SU-DHL-6 (cell line): Measurements from ENCODE around the gene PRKN.

Experiments
- EZH2phosphoT487 ChIP-seq: fragments of 200-600 bp; sonication (generic), shearing (Covaris generic); conservative IDR thresholded peaks from 2 replicates; pipeline ENCODE4 v1.6.1; 2018; ENCODE audit warnings: mild to moderate bottlenecking, antibody characterized with exemption, low read length, moderate library complexity, mixed read lengths
- TF ChIP-seq, protein P1 (sequence below): fragments of 200-600 bp; sonication (generic); IDR thresholded peaks from one replicate; pipeline ENCODE4 v1.5.1; 2017; ENCODE audit warnings: antibody characterized with exemption, mild to moderate bottlenecking, low read length, moderate library complexity; ENCODE audit not compliant: insufficient read depth, poor library complexity, severe bottlenecking

- TF ChIP-seq, protein P1, sequence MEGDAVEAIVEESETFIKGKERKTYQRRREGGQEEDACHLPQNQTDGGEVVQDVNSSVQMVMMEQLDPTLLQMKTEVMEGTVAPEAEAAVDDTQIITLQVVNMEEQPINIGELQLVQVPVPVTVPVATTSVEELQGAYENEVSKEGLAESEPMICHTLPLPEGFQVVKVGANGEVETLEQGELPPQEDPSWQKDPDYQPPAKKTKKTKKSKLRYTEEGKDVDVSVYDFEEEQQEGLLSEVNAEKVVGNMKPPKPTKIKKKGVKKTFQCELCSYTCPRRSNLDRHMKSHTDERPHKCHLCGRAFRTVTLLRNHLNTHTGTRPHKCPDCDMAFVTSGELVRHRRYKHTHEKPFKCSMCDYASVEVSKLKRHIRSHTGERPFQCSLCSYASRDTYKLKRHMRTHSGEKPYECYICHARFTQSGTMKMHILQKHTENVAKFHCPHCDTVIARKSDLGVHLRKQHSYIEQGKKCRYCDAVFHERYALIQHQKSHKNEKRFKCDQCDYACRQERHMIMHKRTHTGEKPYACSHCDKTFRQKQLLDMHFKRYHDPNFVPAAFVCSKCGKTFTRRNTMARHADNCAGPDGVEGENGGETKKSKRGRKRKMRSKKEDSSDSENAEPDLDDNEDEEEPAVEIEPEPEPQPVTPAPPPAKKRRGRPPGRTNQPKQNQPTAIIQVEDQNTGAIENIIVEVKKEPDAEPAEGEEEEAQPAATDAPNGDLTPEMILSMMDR, result no peak
- TF ChIP-seq EZH2phosphoT487, result no peak
Measured at GRCh38 chr6:162636167-162636566, 91.4 kb downstream of the PRKN start.
